Neuronal stem cell (in vitro differentiated cells): ENCODE measurements around the gene SPTY2D1.

Source experiments
- DNase-seq: peaks from one replicate; pipeline ENCODE4 v3.0.0-alpha.2; 2013; ENCODE audit warnings: low spot score
- H2AFZ ChIP-seq: one replicate; pipeline ENCODE4 v1.6.1; 2013; ENCODE audit warnings: mild to moderate bottlenecking, low read length, inconsistent platforms
- H2AK5ac ChIP-seq: 2 replicates; pipeline ENCODE4 v1.6.1; 2013; ENCODE audit warnings: low read depth, mild to moderate bottlenecking, inconsistent platforms, low read length, moderate library complexity, mixed read lengths
- H2BK120ac ChIP-seq: 2 replicates; pipeline ENCODE4 v1.6.1; 2013; ENCODE audit warnings: low read depth, mild to moderate bottlenecking, inconsistent platforms, low read length, moderate library complexity, mixed read lengths
- H2BK12ac ChIP-seq: one replicate; pipeline ENCODE4 v1.6.1; 2013; ENCODE audit warnings: low read length, inconsistent platforms
- H2BK15ac ChIP-seq: 2 replicates; pipeline ENCODE4 v1.6.1; 2013; ENCODE audit warnings: mild to moderate bottlenecking, low read length, inconsistent platforms, mixed read lengths
- H2BK5ac ChIP-seq: one replicate; pipeline ENCODE4 v1.6.1; 2013; ENCODE audit warnings: inconsistent platforms, mild to moderate bottlenecking, low read length, moderate library complexity
- H3K14ac ChIP-seq: one replicate; pipeline ENCODE4 v1.6.1; 2013; ENCODE audit warnings: low read length, inconsistent platforms
- H3K18ac ChIP-seq: 2 replicates; pipeline ENCODE4 v1.6.1; 2013; ENCODE audit warnings: low read length, inconsistent platforms
- H3K23ac ChIP-seq: 2 replicates; pipeline ENCODE4 v1.6.1; 2013; ENCODE audit warnings: low read depth, mild to moderate bottlenecking, mixed read lengths, low read length, inconsistent platforms; ENCODE audit not compliant: poor library complexity
- H3K27ac ChIP-seq: replicated peaks from 3 replicates; pipeline ENCODE4 v1.5.1; 2013; ENCODE audit warnings: low read length, inconsistent platforms
- H3K27me3 ChIP-seq, 3 experiments: 2 replicates each; pipeline ENCODE4 v1.6.1; 2013; ENCODE audit warnings: low read length in 3 of 3, mild to moderate bottlenecking in 2 of 3, inconsistent platforms in 1 of 3, low read depth in 1 of 3, mixed read lengths in 1 of 3, moderate library complexity in 1 of 3; ENCODE audit not compliant: control insufficient read depth in 3 of 3, insufficient read depth in 3 of 3
- H3K36me3 ChIP-seq, 2 donors: replicated peaks in 1 of 2; 2 replicates each; pipeline ENCODE4 v1.6.1; 2013; ENCODE audit warnings: low read length in 2 of 2; ENCODE audit not compliant: control insufficient read depth in 2 of 2, insufficient read depth in 2 of 2
- H3K4ac ChIP-seq: 2 replicates; pipeline ENCODE4 v1.6.1; 2013; ENCODE audit warnings: inconsistent platforms, mild to moderate bottlenecking, low read length, moderate library complexity
- H3K4me1 ChIP-seq, 2 donors: 1 replicate in 1 of 2; 2 replicates in 1 of 2; pipeline ENCODE4 v1.6.1; 2013; ENCODE audit warnings: low read length in 2 of 2, low read depth in 1 of 2; ENCODE audit not compliant: control insufficient read depth in 2 of 2, insufficient read depth in 1 of 2
- H3K4me2 ChIP-seq: one replicate; pipeline ENCODE4 v1.6.1; 2013; ENCODE audit warnings: mild to moderate bottlenecking, low read length, inconsistent platforms; ENCODE audit not compliant: insufficient read depth, poor library complexity, severe bottlenecking
- H3K4me3 ChIP-seq, 2 donors: 2 replicates each; pipeline ENCODE4 v1.5.1; 2013; ENCODE audit warnings: low read length in 2 of 2, mild to moderate bottlenecking in 2 of 2, inconsistent platforms in 1 of 2, moderate library complexity in 1 of 2
- H3K79me1 ChIP-seq: one replicate; pipeline ENCODE4 v1.6.1; 2013; ENCODE audit warnings: low read depth, mild to moderate bottlenecking, inconsistent platforms, low read length, moderate library complexity
- H3K9ac ChIP-seq: one replicate; pipeline ENCODE4 v1.6.1; 2013; ENCODE audit warnings: mild to moderate bottlenecking, low read depth, low read length, inconsistent platforms; ENCODE audit not compliant: poor library complexity
- H3K9me3 ChIP-seq, 2 donors: replicated peaks in 1 of 2; 2 replicates each; pipeline versions ENCODE3 to v1.6.1; 2013; ENCODE audit warnings: low read length in 2 of 2, mild to moderate bottlenecking in 2 of 2, inconsistent platforms in 1 of 2, low read depth in 1 of 2, mixed read lengths in 1 of 2, moderate library complexity in 1 of 2; ENCODE audit not compliant: control insufficient read depth in 2 of 2, insufficient read depth in 1 of 2
- H4K8ac ChIP-seq: one replicate; pipeline ENCODE4 v1.6.1; 2013; ENCODE audit warnings: low read depth, mild to moderate bottlenecking, inconsistent platforms, low read length, moderate library complexity
- H4K91ac ChIP-seq: one replicate; pipeline ENCODE4 v1.6.1; 2013; ENCODE audit warnings: low read length, low read depth, mild to moderate bottlenecking, inconsistent platforms; ENCODE audit not compliant: poor library complexity
- WGBS, 2 donors: extraction: QIAGEN DNeasy Blood & Tissue Kit; methylation state at CpG; one replicate each; pipeline ENCODE4 v1.1.7; 2013; ENCODE audit warnings: missing lambda C conversion rate in 2 of 2, mixed read lengths in 1 of 2; ENCODE audit not compliant: insufficient read length in 2 of 2, insufficient replicate concordance in 1 of 2; ENCODE audit errors: extremely low coverage in 2 of 2; 5-methylcytosine and 5-hydroxymethylcytosine counted together

Gene SPTY2D1

DNA sequence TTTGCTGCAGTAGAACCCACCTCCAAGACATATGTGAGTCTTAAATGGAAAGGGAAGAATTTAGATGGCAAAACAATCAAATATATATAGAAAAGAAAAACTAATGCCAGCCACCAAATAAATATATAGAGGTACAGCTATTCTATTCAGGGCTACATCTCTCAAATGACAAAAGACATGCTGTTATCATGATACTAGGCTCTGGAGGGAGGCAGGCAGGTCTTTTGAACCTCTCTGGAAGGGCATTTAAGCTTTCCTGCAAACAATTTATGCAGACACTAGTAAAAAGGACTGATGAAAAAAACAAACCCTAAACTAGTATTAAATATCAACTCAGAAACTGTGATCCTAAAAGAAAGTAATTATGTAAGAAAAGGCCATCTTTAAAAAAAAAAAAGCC, 70.0 kb downstream of the SPTY2D1 start:
- Histone ChIP-seq H3K4ac (no peak overlapping the region), H3K9me3 (no peaks in the 10 kb centered on the region), H3K27ac (no peak overlapping the region)

DNA sequence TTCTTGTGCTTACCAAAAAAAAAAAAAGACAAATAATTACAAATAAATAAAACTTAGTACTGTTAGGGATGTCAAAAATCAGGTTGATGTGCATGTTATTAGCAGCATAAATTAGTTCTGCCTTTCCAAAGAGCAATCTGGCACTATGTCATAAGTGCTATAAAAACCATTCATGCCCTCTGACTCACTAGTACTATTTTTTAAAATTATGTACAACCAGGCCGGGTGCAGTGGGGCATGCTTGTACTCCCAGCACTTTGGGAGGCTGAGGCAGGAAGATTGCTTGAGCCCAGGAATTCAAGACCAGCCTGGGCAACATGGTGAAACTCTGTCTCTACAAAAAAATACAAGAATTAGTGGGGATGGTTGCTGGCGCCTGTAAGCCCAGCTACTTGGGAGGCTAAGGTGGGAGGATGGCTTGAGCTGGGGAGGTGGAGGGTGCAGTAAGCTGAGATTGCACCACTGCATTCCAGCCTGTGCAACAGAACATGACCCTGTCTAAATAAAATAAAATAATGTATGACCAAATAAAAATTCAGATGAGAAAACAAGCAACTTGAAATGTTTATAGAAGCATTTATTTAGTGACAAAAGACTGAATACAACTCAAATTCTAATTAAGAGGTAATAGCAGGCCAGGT, 70.9 kb downstream of the SPTY2D1 start:
- Histone ChIP-seq H3K4me2 (no peak overlapping the region), H3K36me3 (peaks cover 0 to 58% of the 10 kb centered on the region in 2 donors), H3K18ac (no peak overlapping the region), H4K91ac (no peak overlapping the region), H3K9me3 (no peaks in the 10 kb centered on the region), H3K9ac (no peak overlapping the region), H3K4me1 (no peaks in the 10 kb centered on the region), H2BK15ac (no peak overlapping the region), H3K79me1 (no peaks in the 10 kb centered on the region), H2AK5ac (no peak overlapping the region), H4K8ac (no peak overlapping the region), H3K23ac (no peak overlapping the region), H2BK12ac (no peak overlapping the region), H3K4me3 (no peak overlapping the region), H3K27ac (no peak overlapping the region), H2BK5ac (no peak overlapping the region), H2AFZ (no peak overlapping the region), H2BK120ac (no peak overlapping the region), H3K4ac (no peak overlapping the region), H3K27me3 (no peaks in the 10 kb centered on the region), H3K14ac (no peak overlapping the region)
- WGBS, 2 donors, result no CpG with 5 or more reads among the region's 2 CpGs
- no peak for DNase-seq

More for the DNA sequence above, 70.0 kb downstream of the SPTY2D1 start:
- no peak overlapping the region for H4K91ac ChIP-seq
- H3K36me3 ChIP-seq, result peaks cover 0 to 58% of the 10 kb centered on the region in 2 donors
- no peak overlapping the region for H3K4me3 ChIP-seq
- no peak for DNase-seq
- no peak overlapping the region for H2BK12ac ChIP-seq
- no peak overlapping the region for H3K18ac ChIP-seq
- no peak overlapping the region for H3K9ac ChIP-seq
- no peak overlapping the region for H2BK5ac ChIP-seq
- no peak overlapping the region for H2BK120ac ChIP-seq
- H3K4me1 ChIP-seq, result no peaks in the 10 kb centered on the region
- H3K14ac ChIP-seq, result no peak overlapping the region
- no peak overlapping the region for H2BK15ac ChIP-seq
- H3K23ac ChIP-seq, result no peak overlapping the region
- H2AK5ac ChIP-seq, result no peak overlapping the region
- H3K27me3 ChIP-seq, result no peaks in the 10 kb centered on the region
- H3K79me1 ChIP-seq, result no peaks in the 10 kb centered on the region
- no peak overlapping the region for H2AFZ ChIP-seq
- no peak overlapping the region for H4K8ac ChIP-seq
- H3K4me2 ChIP-seq, result no peak overlapping the region
